Mesendoderm (in vitro differentiated cells): Measurements from ENCODE around the gene WFIKKN1.

Experiments
- DNase-seq: peaks from one replicate; pipeline ENCODE4 v3.0.0; 2013
- H2AK5ac ChIP-seq: 2 replicates; pipeline ENCODE4 v1.6.1; 2013; ENCODE audit warnings: low read length, inconsistent platforms
- H2BK120ac ChIP-seq: 2 replicates; pipeline ENCODE4 v1.6.1; 2013; ENCODE audit warnings: low read depth, mild to moderate bottlenecking, low read length, moderate library complexity, mixed read lengths
- H2BK15ac ChIP-seq: replicated peaks from 2 replicates; pipeline ENCODE4 v1.6.1; 2013; ENCODE audit warnings: low read depth, mild to moderate bottlenecking, moderate library complexity
- H2BK5ac ChIP-seq: 2 replicates; pipeline ENCODE4 v1.6.1; 2013; ENCODE audit warnings: low read length, inconsistent platforms
- H3K18ac ChIP-seq: 2 replicates; pipeline ENCODE4 v1.6.1; 2013; ENCODE audit warnings: mild to moderate bottlenecking, low read length, mixed read lengths
- H3K23ac ChIP-seq: one replicate; pipeline ENCODE4 v1.6.1; 2013; ENCODE audit warnings: low read length
- H3K27ac ChIP-seq: 2 replicates; pipeline ENCODE4 v1.5.1; 2013; ENCODE audit warnings: low read depth, mild to moderate bottlenecking, inconsistent platforms, low read length, moderate library complexity
- H3K27me3 ChIP-seq: 2 replicates; pipeline ENCODE4 v1.6.1; 2013; ENCODE audit warnings: low read length, control low read depth, mild to moderate bottlenecking, inconsistent platforms; ENCODE audit not compliant: insufficient read depth, poor library complexity
- H3K36me3 ChIP-seq: 2 replicates; pipeline ENCODE4 v1.6.1; 2013; ENCODE audit warnings: low read length, inconsistent platforms; ENCODE audit not compliant: control insufficient read depth, insufficient read depth
- H3K4ac ChIP-seq: one replicate; pipeline ENCODE4 v1.6.1; 2013; ENCODE audit warnings: low read depth, mild to moderate bottlenecking, low read length, moderate library complexity
- H3K4me1 ChIP-seq: 2 replicates; pipeline ENCODE4 v1.6.1; 2013; ENCODE audit warnings: low read depth, low read length, inconsistent platforms; ENCODE audit not compliant: control insufficient read depth
- H3K4me2 ChIP-seq: 2 replicates; pipeline ENCODE4 v1.6.1; 2013; ENCODE audit warnings: low read length
- H3K4me3 ChIP-seq: 2 replicates; pipeline ENCODE4 v1.5.1; 2013; ENCODE audit warnings: mild to moderate bottlenecking, low read length
- H3K56ac ChIP-seq: one replicate; pipeline ENCODE4 v1.6.1; 2013; ENCODE audit warnings: low read length
- H3K79me1 ChIP-seq: 2 replicates; pipeline ENCODE4 v1.6.1; 2013; ENCODE audit warnings: low read length, inconsistent platforms
- H3K79me2 ChIP-seq: 2 replicates; pipeline ENCODE4 v1.6.1; 2013; ENCODE audit warnings: mild to moderate bottlenecking, low read length; ENCODE audit not compliant: control insufficient read depth, insufficient read depth
- H3K9ac ChIP-seq: 2 replicates; pipeline ENCODE4 v1.6.1; 2013; ENCODE audit warnings: low read length, inconsistent platforms
- H4K5ac ChIP-seq: one replicate; pipeline ENCODE4 v1.6.1; 2013; ENCODE audit warnings: low read length
- H4K8ac ChIP-seq: one replicate; pipeline ENCODE4 v1.6.1; 2013; ENCODE audit warnings: low read depth, mild to moderate bottlenecking, control low read depth, low read length, moderate library complexity
- WGBS: extraction: QIAGEN DNeasy Blood & Tissue Kit; methylation state at CpG from one replicate; pipeline ENCODE4 v1.1.7; 2013; ENCODE audit warnings: low lambda C conversion rate, missing lambda C conversion rate; ENCODE audit not compliant: insufficient coverage; ENCODE audit errors: extremely low coverage; 5-methylcytosine and 5-hydroxymethylcytosine counted together

Gene WFIKKN1

GRCh38 chr16:626787-627453 lies 3.9 kb upstream of the WFIKKN1 start:
- Histone ChIP-seq H2BK5ac (no peak overlapping the region), H2AK5ac (no peak overlapping the region), H3K9ac (no peak overlapping the region), H4K5ac (no peak overlapping the region), H3K56ac (no peak overlapping the region), H2BK15ac (no peak overlapping the region), H3K79me2 (no peaks in the 10 kb centered on the region), H3K4me1 (peaks cover 6% of the 10 kb centered on the region), H3K79me1 (no peaks in the 10 kb centered on the region), H3K18ac (no peak overlapping the region), H3K23ac (no peak overlapping the region), H3K27ac (no peak overlapping the region), H3K4me2 (no peak overlapping the region), H3K27me3 (no peaks in the 10 kb centered on the region), H2BK120ac (no peak overlapping the region), H3K36me3 (no peaks in the 10 kb centered on the region), H3K4me3 (no peak overlapping the region), H3K4ac (no peak overlapping the region), H4K8ac (no peak overlapping the region)
- no CpG with 5 or more reads among the region's 29 CpGs for WGBS
- peak; percentile 51 for DNase-seq

DNA sequence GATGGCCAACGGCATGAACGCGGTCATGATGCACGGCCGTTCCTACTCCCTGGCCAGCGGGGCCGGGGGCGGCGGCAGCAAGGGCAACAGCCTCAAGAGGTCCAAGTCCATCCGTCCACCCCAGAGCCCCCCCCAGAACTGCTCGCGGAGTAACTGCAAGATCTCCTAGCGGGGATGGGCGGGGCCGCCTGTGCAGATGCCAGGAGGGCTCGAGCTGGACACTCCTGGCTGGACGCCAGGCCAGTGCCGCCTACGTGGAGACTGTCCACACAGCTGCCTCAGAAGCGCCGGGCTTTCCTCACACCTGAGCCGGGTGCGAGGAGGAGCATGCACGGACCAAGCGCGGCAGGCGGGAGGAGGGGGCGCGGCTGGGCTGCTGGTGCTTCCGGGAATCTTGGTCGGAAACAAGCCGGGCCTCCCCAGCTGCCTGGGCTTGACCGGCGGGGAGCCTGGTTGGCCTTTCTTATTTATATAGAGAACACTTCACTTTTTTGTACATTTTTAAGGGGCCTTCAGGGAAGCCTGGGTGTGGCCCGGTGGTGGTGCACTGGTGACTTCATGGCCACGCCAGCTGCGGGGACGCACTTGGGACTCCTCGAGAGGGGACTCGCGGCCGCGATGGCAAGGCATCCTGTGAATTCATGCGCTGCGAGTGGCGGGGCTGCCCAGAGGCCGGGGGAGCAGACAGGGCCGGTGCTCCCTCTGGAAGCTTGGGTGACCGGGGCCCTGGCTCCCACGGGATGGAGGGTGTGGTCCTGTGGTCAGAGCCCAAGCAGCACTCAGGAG lies 3.1 kb upstream of the WFIKKN1 start:
- Histone ChIP-seq H3K27ac (no peak overlapping the region), H3K23ac (no peak overlapping the region), H2AK5ac (no peak overlapping the region), H3K4me3 (no peak overlapping the region), H3K36me3 (no peaks in the 10 kb centered on the region), H4K8ac (no peak overlapping the region), H3K4ac (no peak overlapping the region), H3K79me1 (no peaks in the 10 kb centered on the region), H3K79me2 (no peaks in the 10 kb centered on the region), H3K18ac (no peak overlapping the region), H2BK15ac (no peak overlapping the region), H4K5ac (no peak overlapping the region), H3K56ac (no peak overlapping the region), H2BK120ac (no peak overlapping the region), H3K27me3 (no peaks in the 10 kb centered on the region), H3K4me1 (peaks cover 6% of the 10 kb centered on the region), H3K9ac (no peak overlapping the region), H2BK5ac (no peak overlapping the region), H3K4me2 (no peak overlapping the region)
- no CpG with 5 or more reads among the region's 50 CpGs for WGBS
- no peak for DNase-seq

GRCh38 chr16:628321-629061 lies 2.3 kb upstream of the WFIKKN1 start:
- no peak overlapping the region for H4K5ac ChIP-seq
- H2BK5ac ChIP-seq = no peak overlapping the region
- no peaks in the 10 kb centered on the region for H3K79me1 ChIP-seq
- H2BK15ac ChIP-seq = no peak overlapping the region
- peaks cover 6% of the 10 kb centered on the region for H3K4me1 ChIP-seq
- H3K4me2 ChIP-seq = no peak overlapping the region
- H3K4me3 ChIP-seq = no peak overlapping the region
- H3K27ac ChIP-seq = no peak overlapping the region
- H3K36me3 ChIP-seq = no peaks in the 10 kb centered on the region
- H3K56ac ChIP-seq = no peak overlapping the region
- no peak overlapping the region for H2AK5ac ChIP-seq
- no CpG with 5 or more reads among the region's 33 CpGs for WGBS
- DNase-seq = no peak
- H3K27me3 ChIP-seq = no peaks in the 10 kb centered on the region
- no peak overlapping the region for H3K4ac ChIP-seq
- no peak overlapping the region for H4K8ac ChIP-seq
- no peak overlapping the region for H3K18ac ChIP-seq
- H2BK120ac ChIP-seq = no peak overlapping the region
- no peak overlapping the region for H3K9ac ChIP-seq
- H3K79me2 ChIP-seq = no peaks in the 10 kb centered on the region
- no peak overlapping the region for H3K23ac ChIP-seq

GRCh38 chr16:629185-629832 lies 1.5 kb upstream of the WFIKKN1 start:
- no CpG with 5 or more reads among the region's 29 CpGs for WGBS
- no peak overlapping the region for H2BK15ac ChIP-seq
- no peak for DNase-seq
- no peak overlapping the region for H3K23ac ChIP-seq
- H3K18ac ChIP-seq = no peak overlapping the region
- H3K4me2 ChIP-seq = no peak overlapping the region
- H3K79me2 ChIP-seq = no peaks in the 10 kb centered on the region
- no peaks in the 10 kb centered on the region for H3K27me3 ChIP-seq
- no peak overlapping the region for H2BK120ac ChIP-seq
- no peak overlapping the region for H4K8ac ChIP-seq
- H2AK5ac ChIP-seq = no peak overlapping the region
- H3K9ac ChIP-seq = peak overlapping the region; percentile 6
- no peak overlapping the region for H2BK5ac ChIP-seq
- peak overlapping the region; percentile 41 for H3K27ac ChIP-seq
- H3K56ac ChIP-seq = no peak overlapping the region
- no peak overlapping the region for H4K5ac ChIP-seq
- no peak overlapping the region for H3K4me3 ChIP-seq
- H3K4me1 ChIP-seq = peaks cover 6% of the 10 kb centered on the region
- no peaks in the 10 kb centered on the region for H3K36me3 ChIP-seq
- H3K79me1 ChIP-seq = no peaks in the 10 kb centered on the region
- H3K4ac ChIP-seq = no peak overlapping the region

DNA sequence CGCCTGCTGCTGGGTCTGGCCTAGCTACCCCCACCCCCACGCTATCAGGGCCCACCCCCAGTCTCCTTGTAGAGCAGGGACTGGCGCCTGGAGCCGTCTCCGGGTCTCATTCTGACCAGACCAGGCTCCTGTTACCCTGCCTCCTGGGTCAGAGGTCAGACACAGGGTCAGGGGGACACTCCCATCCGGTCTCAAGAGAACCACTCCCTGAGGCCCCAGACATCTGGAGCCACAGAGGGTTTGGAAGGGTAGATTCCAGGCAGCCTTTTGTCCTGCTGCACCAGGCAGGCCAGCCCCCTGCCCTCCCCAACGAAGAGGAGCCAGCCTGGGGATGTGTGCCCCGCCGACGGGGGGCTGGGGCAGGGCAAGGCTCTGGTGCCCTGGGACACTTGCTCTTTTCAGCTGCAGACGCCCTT lies 944 bp upstream of the WFIKKN1 start:
- no peak overlapping the region for H2AK5ac ChIP-seq
- peak overlapping the region; percentile 41 for H3K27ac ChIP-seq
- no peak overlapping the region for H2BK5ac ChIP-seq
- H3K79me2 ChIP-seq = no peaks in the 10 kb centered on the region
- peaks cover 6% of the 10 kb centered on the region for H3K4me1 ChIP-seq
- no CpG with 5 or more reads among the region's 11 CpGs for WGBS
- H3K9ac ChIP-seq = peak overlapping the region; percentile 22
- no peaks in the 10 kb centered on the region for H3K79me1 ChIP-seq
- H3K23ac ChIP-seq = no peak overlapping the region
- H3K18ac ChIP-seq = no peak overlapping the region
- no peak overlapping the region for H3K4ac ChIP-seq
- H4K8ac ChIP-seq = no peak overlapping the region
- DNase-seq = peak; percentile 51
- no peaks in the 10 kb centered on the region for H3K27me3 ChIP-seq
- peak overlapping the region; percentile 77 for H3K56ac ChIP-seq
- H2BK15ac ChIP-seq = no peak overlapping the region
- no peak overlapping the region for H2BK120ac ChIP-seq
- H3K4me3 ChIP-seq = no peak overlapping the region
- H3K36me3 ChIP-seq = no peaks in the 10 kb centered on the region
- H4K5ac ChIP-seq = no peak overlapping the region
- H3K4me2 ChIP-seq = no peak overlapping the region
